ENCODE results near the gene COX15.

Gene COX15

GRCh38 chr10:99768556-99768955 lies 36.6 kb upstream of the COX15 start:
- in situ Hi-C loops (cut with MboI; ENCODE audit: low pct_unique_long_range_greater_than_20kb, low sequenced_read_pairs, unreplicated experiment): no loop called here
- DNase-seq (ENCODE audit: low spot score): no peak
- TF ChIP-seq, protein P1, sequence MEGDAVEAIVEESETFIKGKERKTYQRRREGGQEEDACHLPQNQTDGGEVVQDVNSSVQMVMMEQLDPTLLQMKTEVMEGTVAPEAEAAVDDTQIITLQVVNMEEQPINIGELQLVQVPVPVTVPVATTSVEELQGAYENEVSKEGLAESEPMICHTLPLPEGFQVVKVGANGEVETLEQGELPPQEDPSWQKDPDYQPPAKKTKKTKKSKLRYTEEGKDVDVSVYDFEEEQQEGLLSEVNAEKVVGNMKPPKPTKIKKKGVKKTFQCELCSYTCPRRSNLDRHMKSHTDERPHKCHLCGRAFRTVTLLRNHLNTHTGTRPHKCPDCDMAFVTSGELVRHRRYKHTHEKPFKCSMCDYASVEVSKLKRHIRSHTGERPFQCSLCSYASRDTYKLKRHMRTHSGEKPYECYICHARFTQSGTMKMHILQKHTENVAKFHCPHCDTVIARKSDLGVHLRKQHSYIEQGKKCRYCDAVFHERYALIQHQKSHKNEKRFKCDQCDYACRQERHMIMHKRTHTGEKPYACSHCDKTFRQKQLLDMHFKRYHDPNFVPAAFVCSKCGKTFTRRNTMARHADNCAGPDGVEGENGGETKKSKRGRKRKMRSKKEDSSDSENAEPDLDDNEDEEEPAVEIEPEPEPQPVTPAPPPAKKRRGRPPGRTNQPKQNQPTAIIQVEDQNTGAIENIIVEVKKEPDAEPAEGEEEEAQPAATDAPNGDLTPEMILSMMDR (IDR thresholded peaks at IDR 0.05; ENCODE audit: extremely low read depth, insufficient read depth, missing control alignments): no peak

- DNase-seq (ENCODE audit: low spot score): no peak
- TF ChIP-seq, protein P1 (IDR thresholded peaks at IDR 0.05; ENCODE audit: extremely low read depth, insufficient read depth, missing control alignments): no peak
- in situ Hi-C loops (cut with MboI; ENCODE audit: low pct_unique_long_range_greater_than_20kb, low sequenced_read_pairs, unreplicated experiment): no loop called here
Observed at GRCh38 chr10:99767901-99768300, 36.0 kb upstream of the COX15 start.

DNA sequence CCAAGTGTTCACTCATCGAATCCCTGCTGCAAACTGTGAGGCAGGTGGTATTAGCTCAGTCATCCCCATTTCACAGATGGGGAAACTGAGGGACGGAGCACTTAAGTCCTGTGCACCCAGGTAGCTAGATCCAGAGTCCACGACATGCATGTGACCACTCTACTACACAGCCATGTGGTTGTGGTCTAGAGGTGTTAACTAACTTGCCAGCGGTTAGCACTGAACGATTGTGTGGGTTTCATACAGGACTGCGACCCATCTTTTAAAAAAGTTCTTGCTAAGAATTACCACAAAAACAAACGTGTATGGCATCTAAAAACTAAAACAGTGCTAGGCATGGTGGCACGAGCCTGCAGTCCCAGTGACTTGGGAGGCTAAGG lies 34.4 kb upstream of the COX15 start:
- in situ Hi-C loops (cut with MboI; ENCODE audit: low pct_unique_long_range_greater_than_20kb, low sequenced_read_pairs, unreplicated experiment): no loop called here
- TF ChIP-seq, protein P1 (IDR thresholded peaks at IDR 0.05; ENCODE audit: extremely low read depth, insufficient read depth, missing control alignments): no peak
- DNase-seq (ENCODE audit: low spot score): peak; percentile 36

GRCh38 chr10:99765672-99766301 lies 33.9 kb upstream of the COX15 start:
- DNase-seq (ENCODE audit: low spot score): peak; percentile 43
- TF ChIP-seq, protein P1 (IDR thresholded peaks at IDR 0.05; ENCODE audit: extremely low read depth, insufficient read depth, missing control alignments): no peak
- in situ Hi-C loops (cut with MboI; ENCODE audit: low pct_unique_long_range_greater_than_20kb, low sequenced_read_pairs, unreplicated experiment): no loop called here

- TF ChIP-seq, protein P1 (IDR thresholded peaks at IDR 0.05; ENCODE audit: extremely low read depth, insufficient read depth, missing control alignments): no peak
- in situ Hi-C loops (cut with MboI; ENCODE audit: low pct_unique_long_range_greater_than_20kb, low sequenced_read_pairs, unreplicated experiment): no loop called here
- no peak for DNase-seq (ENCODE audit: low spot score)
Observed at GRCh38 chr10:99761365-99761764, 29.4 kb upstream of the COX15 start.

DNA sequence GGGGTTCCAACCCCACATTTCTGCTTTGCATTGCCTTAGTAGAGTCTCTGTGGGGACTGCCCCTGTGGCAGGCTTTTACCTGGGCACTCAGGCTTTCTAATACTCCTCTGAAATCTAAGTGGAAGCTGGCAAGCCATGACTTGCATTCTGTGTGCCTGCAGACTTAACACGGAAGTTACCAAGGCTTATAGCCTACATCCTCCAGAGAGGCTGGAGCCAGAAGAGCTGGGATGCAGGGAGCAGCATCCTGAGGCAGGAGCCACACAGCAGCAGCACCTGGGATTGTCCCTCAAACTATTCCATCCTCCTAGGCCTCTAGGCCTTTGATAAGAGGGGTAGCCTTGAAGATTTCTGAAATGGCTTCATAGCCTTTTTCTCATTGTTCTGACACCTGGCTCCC lies 28.4 kb upstream of the COX15 start:
- DNase-seq (ENCODE audit: low spot score): no peak
- TF ChIP-seq, protein P1 (IDR thresholded peaks at IDR 0.05; ENCODE audit: extremely low read depth, insufficient read depth, missing control alignments): no peak
- in situ Hi-C loops (cut with MboI; ENCODE audit: low pct_unique_long_range_greater_than_20kb, low sequenced_read_pairs, unreplicated experiment): no loop called here
